H9 (cell line): ENCODE results near the gene OLIG1. TPM values are rescaled to one million over a fixed set of nuclear protein-coding genes. Genes with fewer than 3 reads are reported as not detected.

Experiments
- DNase-seq: peaks from one replicate; pipeline ENCODE4 v3.0.0-alpha.2; 2017
- H2AFZ ChIP-seq: one replicate; pipeline ENCODE4 v1.6.1; 2013; ENCODE audit warnings: mild to moderate bottlenecking, low read length, control low read depth, moderate library complexity
- H2AK5ac ChIP-seq: 2 replicates; pipeline ENCODE4 v1.6.1; 2013; ENCODE audit warnings: low read length, control low read depth, mixed read lengths; ENCODE audit not compliant: insufficient read length
- H2BK120ac ChIP-seq: one replicate; pipeline ENCODE4 v1.6.1; 2013; ENCODE audit warnings: low read depth, mild to moderate bottlenecking, low read length, control low read depth, inconsistent platforms; ENCODE audit not compliant: poor library complexity, severe bottlenecking
- H2BK12ac ChIP-seq: 2 replicates; pipeline ENCODE4 v1.6.1; 2013; ENCODE audit warnings: low read length, control low read depth, mixed read lengths, low read depth; ENCODE audit not compliant: insufficient read length
- H2BK15ac ChIP-seq: 2 replicates; pipeline ENCODE4 v1.6.1; 2013; ENCODE audit warnings: low read depth, low read length, control low read depth
- H2BK20ac ChIP-seq: one replicate; pipeline ENCODE4 v1.6.1; 2013; ENCODE audit warnings: low read depth, mild to moderate bottlenecking, low read length, control low read depth, inconsistent platforms; ENCODE audit not compliant: poor library complexity, severe bottlenecking
- H2BK5ac ChIP-seq: 2 replicates; pipeline ENCODE4 v1.6.1; 2013; ENCODE audit warnings: low read length, control low read depth, mixed read lengths; ENCODE audit not compliant: insufficient read length
- H3K14ac ChIP-seq: 2 replicates; pipeline ENCODE4 v1.6.1; 2013; ENCODE audit warnings: low read length, control low read depth; ENCODE audit not compliant: insufficient read depth
- H3K18ac ChIP-seq: 2 replicates; pipeline ENCODE4 v1.6.1; 2013; ENCODE audit warnings: low read depth, mild to moderate bottlenecking, mixed read lengths, low read length, control low read depth; ENCODE audit not compliant: insufficient read length
- H3K23ac ChIP-seq: 2 replicates; pipeline ENCODE4 v1.6.1; 2013; ENCODE audit warnings: low read length, control low read depth, mixed read lengths, low read depth; ENCODE audit not compliant: insufficient read length
- H3K23me2 ChIP-seq: 2 replicates; pipeline ENCODE4 v1.6.1; 2013; ENCODE audit warnings: low read depth, mild to moderate bottlenecking, mixed read lengths, low read length, control low read depth; ENCODE audit not compliant: insufficient read length, poor library complexity, severe bottlenecking
- H3K27ac ChIP-seq: 2 replicates; pipeline ENCODE4 v1.5.1; 2013; ENCODE audit warnings: low read length, control low read depth, mixed read lengths, low read depth; ENCODE audit not compliant: insufficient read length
- H3K27me3 ChIP-seq: 2 replicates; pipeline ENCODE4 v1.6.1; 2013; ENCODE audit warnings: low read length, control low read depth, inconsistent platforms; ENCODE audit not compliant: insufficient read depth
- H3K4ac ChIP-seq: 2 replicates; pipeline ENCODE4 v1.6.1; 2013; ENCODE audit warnings: low read depth, mild to moderate bottlenecking, control low read depth, inconsistent platforms, low read length, moderate library complexity
- H3K4me1 ChIP-seq: 2 replicates; pipeline ENCODE4 v1.6.1; 2013; ENCODE audit warnings: low read length, control low read depth, inconsistent platforms; ENCODE audit not compliant: insufficient read depth
- H3K4me2 ChIP-seq: 2 replicates; pipeline ENCODE4 v1.6.1; 2013; ENCODE audit warnings: low read length, control low read depth, mixed read lengths; ENCODE audit not compliant: insufficient read length, insufficient read depth
- H3K56ac ChIP-seq: 2 replicates; pipeline ENCODE4 v1.6.1; 2013; ENCODE audit warnings: low read depth, mild to moderate bottlenecking, mixed read lengths, low read length, control low read depth; ENCODE audit not compliant: insufficient read length
- H3K79me1 ChIP-seq: 2 replicates; pipeline ENCODE4 v1.6.1; 2013; ENCODE audit warnings: low read depth, mild to moderate bottlenecking, moderate library complexity, low read length, control low read depth, inconsistent platforms; ENCODE audit not compliant: insufficient read depth, poor library complexity, severe bottlenecking
- H3K79me2 ChIP-seq: 2 replicates; pipeline ENCODE4 v1.6.1; 2013; ENCODE audit warnings: low read length, control low read depth, inconsistent platforms; ENCODE audit not compliant: insufficient read depth
- H3K9ac ChIP-seq: 2 replicates; pipeline ENCODE4 v1.6.1; 2013; ENCODE audit warnings: low read length, control low read depth, mixed read lengths; ENCODE audit not compliant: insufficient read length; ENCODE audit errors: extremely low read depth
- H3K9me3 ChIP-seq: one replicate; pipeline ENCODE4 v1.6.1; 2013; ENCODE audit warnings: low read depth, low read length, inconsistent platforms; ENCODE audit not compliant: control insufficient read depth
- H3T11ph ChIP-seq: one replicate; pipeline ENCODE4 v1.6.1; 2013; ENCODE audit warnings: mild to moderate bottlenecking, low read length, control low read depth, inconsistent platforms
- H4K20me1 ChIP-seq: one replicate; pipeline ENCODE4 v1.6.1; 2013; ENCODE audit not compliant: control insufficient read depth, insufficient read length, insufficient read depth
- H4K5ac ChIP-seq: 2 replicates; pipeline ENCODE4 v1.6.1; 2013; ENCODE audit warnings: low read depth, mild to moderate bottlenecking, mixed read lengths, low read length, control low read depth; ENCODE audit not compliant: insufficient read length
- H4K8ac ChIP-seq: replicated peaks from 2 replicates; pipeline ENCODE4 v1.6.1; 2013; ENCODE audit warnings: low read length, control low read depth, mixed read lengths, low read depth; ENCODE audit not compliant: insufficient read length
- H4K91ac ChIP-seq: 2 replicates; pipeline ENCODE4 v1.6.1; 2013; ENCODE audit warnings: low read depth, mild to moderate bottlenecking, moderate library complexity, mixed read lengths, low read length, control low read depth; ENCODE audit not compliant: insufficient read length
- H3K27ac Mint-ChIP-seq, 3 experiments: 2 replicates in 2 of 3; 3 replicates in 1 of 3; pipeline ENCODE4 v1.8.0; 2020 to 2021; ENCODE audit warnings: mixed read lengths in 3 of 3, mild to moderate bottlenecking in 1 of 3, moderate library complexity in 1 of 3
- H3K27me3 Mint-ChIP-seq: 2 replicates; pipeline ENCODE4 v1.8.0; 2021; ENCODE audit warnings: low read depth, mild to moderate bottlenecking, moderate library complexity, mixed read lengths
- H3K36me3 Mint-ChIP-seq, 3 experiments: 2 replicates in 2 of 3; 3 replicates in 1 of 3; pipeline ENCODE4 v1.8.0; 2020 to 2021; ENCODE audit warnings: low read depth in 3 of 3, mixed read lengths in 3 of 3; ENCODE audit not compliant: insufficient read depth in 1 of 3
- H3K4me1 Mint-ChIP-seq, 2 experiments: 2 replicates each; pipeline ENCODE4 v1.8.0; 2020; ENCODE audit warnings: mixed read lengths in 2 of 2
- H3K4me3 Mint-ChIP-seq, 2 experiments: 2 replicates in 1 of 2; 3 replicates in 1 of 2; pipeline ENCODE4 v1.8.0; 2020 to 2021; ENCODE audit warnings: mild to moderate bottlenecking in 2 of 2, mixed read lengths in 2 of 2, moderate library complexity in 1 of 2
- H3K9me3 Mint-ChIP-seq, 2 experiments: 2 replicates in 1 of 2; 3 replicates in 1 of 2; pipeline ENCODE4 v1.8.0; 2020; ENCODE audit warnings: mild to moderate bottlenecking in 2 of 2, mixed read lengths in 2 of 2, moderate library complexity in 1 of 2
- CTCF ChIP-seq: fragments of 200-600 bp; sonication (generic); conservative IDR thresholded peaks from 3 replicates; pipeline ENCODE4 v1.8.0; 2021; ENCODE audit warnings: antibody characterized with exemption, mild to moderate bottlenecking
- WGBS: extraction: QIAGEN DNeasy Blood & Tissue Kit; methylation state at CpG from one replicate; pipeline ENCODE4 v1.1.7; 2013; ENCODE audit warnings: missing lambda C conversion rate, low lambda C conversion rate, mixed read lengths; ENCODE audit not compliant: insufficient read length; ENCODE audit errors: extremely low coverage; 5-methylcytosine and 5-hydroxymethylcytosine counted together
- total RNA-seq: library from RNA; stranded (reverse); gene quantifications from 2 replicates; pipeline ENCODE4 v1.2.1, GENCODE V29; 2021

OLIG1 gene
- total RNA-seq, 1 experiment from 2014 or later, result 0.31 TPM

- H3K4me1 Mint-ChIP-seq, result peaks cover 49 to 58% of the 10 kb centered on the region in 2 experiments
- peaks cover 4% of the 10 kb centered on the region for H3K27me3 Mint-ChIP-seq
- H2BK120ac ChIP-seq, result no peak overlapping the region
Observed at GRCh38 chr21:33117101-33117888, 47.4 kb downstream of the OLIG1 start.

More at GRCh38 chr21:33117101-33117888, 47.4 kb downstream of the OLIG1 start:
- Histone ChIP-seq H2AK5ac (no peak overlapping the region), H3K23me2 (no peaks in the 10 kb centered on the region), H4K5ac (no peak overlapping the region), H2BK20ac (no peak overlapping the region), H3K27me3 (no peaks in the 10 kb centered on the region), H4K91ac (no peak overlapping the region), H2BK5ac (no peak overlapping the region), H3K56ac (no peak overlapping the region), H3K79me1 (no peaks in the 10 kb centered on the region), H3K27ac (no peak overlapping the region), H3K18ac (no peak overlapping the region), H3K9ac (no peak overlapping the region), H3K9me3 (no peaks in the 10 kb centered on the region), H3K4me1 (no peaks in the 10 kb centered on the region), H2BK15ac (no peak overlapping the region), H2AFZ (no peak overlapping the region), H4K8ac (no peak overlapping the region), H3T11ph (no peak overlapping the region), H3K14ac (no peak overlapping the region; the same call in 1 of the 2 replicates), H2BK12ac (no peak overlapping the region), H3K4me2 (no peak overlapping the region), H3K23ac (no peak overlapping the region), H3K79me2 (no peaks in the 10 kb centered on the region), H4K20me1 (no peaks in the 10 kb centered on the region), H3K4ac (no peak overlapping the region)
- no peak for DNase-seq
- TF ChIP-seq CTCF, result no peak
- H3K9me3 Mint-ChIP-seq, result no peaks in the 10 kb centered on the region
- no CpG with 5 or more reads among the region's 16 CpGs for WGBS
- H3K36me3 Mint-ChIP-seq, result no peaks in the 10 kb centered on the region
- no peak overlapping the region for H3K4me3 Mint-ChIP-seq
- H3K27ac Mint-ChIP-seq, result peak overlapping the region in 1 of 3 experiments; percentile 53; a peak in 1 of 7 replicates

Other genes with a start within 250 kb of the OLIG1 start
- 1.4 and 2.0 TPM in 2 replicates for gene OLIG2, start 44.2 kb upstream of the OLIG1 start, total RNA-seq
- 13.6 and 14.4 TPM in 2 replicates for gene IFNAR2, start 159.8 kb downstream of the OLIG1 start, total RNA-seq
- gene IL10RB, start 196.2 kb downstream of the OLIG1 start, total RNA-seq, result 3.1 TPM in 2 replicates